ENCODE data around the gene CRISP1. TPM values are rescaled to one million over a fixed set of nuclear protein-coding genes. Genes with fewer than 3 reads are reported as not detected.

Gene CRISP1
- total and polyA plus RNA-seq, 9 of the 15 experiments (the other 6 are each of a cell fraction or from before 2014, with no cell fraction given), result not detected

DNA sequence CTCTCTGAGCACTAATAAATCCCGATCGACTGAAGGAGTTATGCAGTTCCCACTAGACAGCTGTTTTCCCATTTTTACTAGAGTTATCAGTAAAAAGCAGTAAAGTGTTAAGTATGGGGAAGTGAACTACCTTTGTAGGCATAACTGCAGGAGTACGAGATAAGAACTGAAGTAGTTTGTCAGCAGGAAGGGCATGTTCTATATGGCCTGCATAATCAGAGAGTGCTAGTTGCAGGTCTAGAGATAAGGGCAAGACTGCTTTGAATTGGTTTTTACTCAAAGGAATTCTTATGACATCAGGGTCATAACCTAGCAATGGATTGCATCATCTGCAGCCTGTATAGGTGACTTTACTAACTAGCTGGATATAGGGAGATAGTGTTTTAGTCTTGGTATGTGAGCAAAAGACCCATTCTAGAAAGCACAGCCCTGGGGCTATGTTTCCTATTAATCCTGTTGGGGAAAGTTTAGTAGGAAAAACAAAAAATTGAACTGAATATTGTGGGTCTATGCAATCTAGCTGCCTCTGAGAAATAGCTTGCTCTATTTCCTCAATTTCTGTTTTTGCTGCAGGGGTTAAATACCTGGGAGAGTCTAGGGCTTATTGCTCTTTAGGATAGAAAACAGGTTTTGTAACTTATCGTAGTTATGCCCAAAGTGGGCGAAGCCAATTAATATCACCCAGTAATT, 22.6 kb upstream of the CRISP1 start (continued):
- TF ChIP-seq E2F8 (IDR thresholded peaks at IDR 0.05; ENCODE audit: low read depth, partially characterized antibody) (peak; percentile 74), ZNF830 (CRISPR knock-in tag; IDR thresholded peaks at IDR 0.05) (no peak), RBM39 (optimal IDR thresholded peaks at IDR 0.05; ENCODE audit: low read depth, low read length) (no peak), ZNF764 (CRISPR knock-in tag; IDR thresholded peaks at IDR 0.05; ENCODE audit: low read depth) (no peak), SRSF1 (IDR thresholded peaks at IDR 0.05; ENCODE audit: low read depth, low read length) (no peak), CXXC5 (CRISPR knock-in tag; IDR thresholded peaks at IDR 0.05) (peak; percentile 87), ZSCAN32 (CRISPR knock-in tag; IDR thresholded peaks at IDR 0.05) (peak; percentile 96), CBFA2T2 (conservative IDR thresholded peaks at IDR 0.05) (peak; percentile 98), SOX6 (IDR thresholded peaks at IDR 0.05) (peak; percentile 99), GATA2 (CRISPR knock-in tag; IDR thresholded peaks at IDR 0.05) (peak; percentile 99), MLX (CRISPR knock-in tag; conservative IDR thresholded peaks at IDR 0.05) (no peak), CEBPB (tag; IDR thresholded peaks at IDR 0.05) (peak; percentile 99), EWSR1 (IDR thresholded peaks at IDR 0.05; ENCODE audit: borderline replicate concordance, low read depth, partially characterized antibody) (no peak), NR4A1 (CRISPR knock-in tag; IDR thresholded peaks at IDR 0.05) (no peak), NR4A1 (tag; IDR thresholded peaks at IDR 0.05) (no peak), NR3C1 (CRISPR knock-in tag; IDR thresholded peaks at IDR 0.05) (no peak), BCL6 (CRISPR knock-in tag; IDR thresholded peaks at IDR 0.05) (no peak), KAT2B (IDR thresholded peaks at IDR 0.05; ENCODE audit: low read depth, low read length) (no peak), C11orf30 (IDR thresholded peaks at IDR 0.05; ENCODE audit: low read depth) (no peak), MECOM (CRISPR knock-in tag; IDR thresholded peaks at IDR 0.05) (no peak), YY1 (IDR thresholded peaks at IDR 0.05; ENCODE audit: borderline replicate concordance in 1 of 3, control insufficient read depth in 1 of 3, extremely low read depth in 1 of 3, insufficient read depth in 3 of 3, insufficient read length in 1 of 3, insufficient replicate concordance in 2 of 3, low read depth in 1 of 3, low read length in 2 of 3) (no peak), ZNF384 (IDR thresholded peaks at IDR 0.05; ENCODE audit: low read depth, low read length) (no peak)

Measured in K562 (cell line).